HepG2 (cell line): Measurements from ENCODE around the gene FBXL2. TPM values are rescaled to one million over a fixed set of nuclear protein-coding genes. Genes with fewer than 3 reads are reported as not detected.

Source experiments
- SRY ChIP-seq: sonication (generic); formaldehyde crosslinking; IDR thresholded peaks from 2 replicates; pipeline ENCODE4 v1.8.0; 2022; ENCODE audit warnings: mild to moderate bottlenecking, missing genetic modification reagents
- SYNCRIP ChIP-seq: fragments of 200-400 bp; formaldehyde crosslinking; IDR thresholded peaks from 2 replicates; pipeline ENCODE4 v1.6.1; 2018; ENCODE audit warnings: mild to moderate bottlenecking, low read depth, low read length; ENCODE audit not compliant: insufficient read depth
- XRCC5 ChIP-seq: fragments of 200-400 bp; formaldehyde crosslinking; optimal IDR thresholded peaks from 2 replicates; pipeline ENCODE3; 2017; ENCODE audit warnings: mild to moderate bottlenecking, low read length
- ZNF17 ChIP-seq: sonication (generic); formaldehyde crosslinking; IDR thresholded peaks from 2 replicates; pipeline ENCODE4 v1.5.0; 2020; ENCODE audit warnings: mild to moderate bottlenecking, missing genetic modification reagents
- ZNF737 ChIP-seq: sonication (generic); formaldehyde crosslinking; IDR thresholded peaks from 2 replicates; pipeline ENCODE4 v1.5.0; 2020; ENCODE audit warnings: missing genetic modification reagents, mild to moderate bottlenecking, borderline replicate concordance
- polyA plus RNA-seq, 8 experiments: library from polyadenylated mRNA; depleted of rRNA in 3 of 8; stranded (reverse) in 7 of 8; unstranded in 1 of 8; fragments of >200 nt; fragmentation: Illumina TruSeq in 4 of 8; extraction: Trizol in 4 of 8; gene quantifications; 2 replicates each; pipeline versions ENCODE4 v1.2.1 to v1.2.3, GENCODE V29; 2011 to 2016; ENCODE audit warnings: low read depth in 4 of 8, missing spikeins in 1 of 8, mixed read lengths in 1 of 8; ENCODE audit not compliant: insufficient read depth in 1 of 8
- total RNA-seq, 5 experiments: library from RNA; depleted of rRNA; stranded (reverse); fragments of >200 nt; fragmentation: Illumina TruSeq; extraction: Trizol; gene quantifications; 2 replicates each; pipeline ENCODE4 v1.2.3, GENCODE V29; 2016; ENCODE audit warnings: low read depth in 1 of 5
- TF ChIP-seq, protein P1 (sequence below): sonication (generic); formaldehyde crosslinking; IDR thresholded peaks from 2 replicates; pipeline ENCODE4 v1.5.0; 2020; ENCODE audit warnings: missing genetic modification reagents, mild to moderate bottlenecking, borderline replicate concordance
- TF ChIP-seq, protein P2 (sequence below): sonication (generic); formaldehyde crosslinking; IDR thresholded peaks from 2 replicates; pipeline ENCODE4 v1.4.0; 2020; ENCODE audit warnings: missing genetic modification reagents
- TF ChIP-seq, protein P3 (sequence below): sonication (generic); formaldehyde crosslinking; IDR thresholded peaks from 2 replicates; pipeline ENCODE4 v1.4.0; 2020; ENCODE audit warnings: missing genetic modification reagents
- TF ChIP-seq, protein P4 (sequence below): IDR thresholded peaks from 2 replicates; pipeline ENCODE4 v1.6.1; 2016; ENCODE audit warnings: mild to moderate bottlenecking, missing biosample characterization, missing genetic modification reagents
- TF ChIP-seq, protein P5 (sequence below): sonication (generic); formaldehyde crosslinking; IDR thresholded peaks from 2 replicates; pipeline ENCODE4 v1.4.0; 2020; ENCODE audit warnings: missing genetic modification reagents; ENCODE audit errors: not compliant biosample characterization

Gene FBXL2
- total and polyA plus RNA-seq, 2 of the 13 experiments (the other 11 are each of a cell fraction or from before 2014, with no cell fraction given), result 1.8 to 5.0 TPM

DNA sequence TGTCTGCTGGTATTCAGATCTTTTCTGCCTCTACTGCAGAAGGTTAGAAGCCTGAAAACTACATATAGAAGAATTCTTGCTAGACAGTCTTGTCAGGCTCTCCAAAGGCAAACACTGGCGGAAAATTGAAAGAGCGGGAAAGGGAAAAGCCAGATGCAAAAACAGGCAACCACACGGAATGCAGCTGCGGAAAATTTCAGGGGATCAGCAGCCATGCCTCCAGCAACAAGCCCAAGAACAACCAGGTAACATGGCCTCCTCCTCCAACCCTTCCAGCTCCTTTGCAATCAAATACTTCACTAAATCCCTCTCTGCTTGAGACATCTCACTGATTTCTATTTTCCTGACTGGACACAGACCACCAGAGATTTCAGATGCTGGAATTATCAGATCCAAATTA lies 153.3 kb downstream of the FBXL2 start (continued):
- TF ChIP-seq, protein P1, sequence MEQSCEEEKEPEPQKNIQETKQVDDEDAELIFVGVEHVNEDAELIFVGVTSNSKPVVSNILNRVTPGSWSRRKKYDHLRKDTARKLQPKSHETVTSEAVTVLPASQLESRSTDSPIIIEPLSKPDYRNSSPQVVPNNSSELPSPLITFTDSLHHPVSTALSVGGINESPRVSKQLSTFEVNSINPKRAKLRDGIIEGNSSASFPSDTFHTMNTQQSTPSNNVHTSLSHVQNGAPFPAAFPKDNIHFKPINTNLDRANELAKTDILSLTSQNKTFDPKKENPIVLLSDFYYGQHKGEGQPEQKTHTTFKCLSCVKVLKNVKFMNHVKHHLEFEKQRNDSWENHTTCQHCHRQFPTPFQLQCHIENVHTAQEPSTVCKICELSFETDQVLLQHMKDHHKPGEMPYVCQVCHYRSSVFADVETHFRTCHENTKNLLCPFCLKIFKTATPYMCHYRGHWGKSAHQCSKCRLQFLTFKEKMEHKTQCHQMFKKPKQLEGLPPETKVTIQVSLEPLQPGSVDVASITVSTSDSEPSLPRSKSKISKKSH (CRISPR knock-in tag), result no peak
- TF ChIP-seq ZNF737 (CRISPR knock-in tag) (no peak), SRY (no peak), ZNF17 (no peak), XRCC5 (no peak), SYNCRIP (no peak)
- TF ChIP-seq, protein P2, sequence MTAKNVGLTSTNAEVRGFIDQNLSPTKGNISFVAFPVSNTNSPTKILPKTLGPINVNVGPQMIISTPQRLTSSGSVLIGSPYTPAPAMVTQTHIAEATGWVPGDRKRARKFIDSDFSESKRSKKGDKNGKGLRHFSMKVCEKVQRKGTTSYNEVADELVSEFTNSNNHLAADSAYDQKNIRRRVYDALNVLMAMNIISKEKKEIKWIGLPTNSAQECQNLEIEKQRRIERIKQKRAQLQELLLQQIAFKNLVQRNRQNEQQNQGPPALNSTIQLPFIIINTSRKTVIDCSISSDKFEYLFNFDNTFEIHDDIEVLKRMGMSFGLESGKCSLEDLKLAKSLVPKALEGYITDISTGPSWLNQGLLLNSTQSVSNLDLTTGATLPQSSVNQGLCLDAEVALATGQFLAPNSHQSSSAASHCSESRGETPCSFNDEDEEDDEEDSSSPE, result no peak
- TF ChIP-seq, protein P3, sequence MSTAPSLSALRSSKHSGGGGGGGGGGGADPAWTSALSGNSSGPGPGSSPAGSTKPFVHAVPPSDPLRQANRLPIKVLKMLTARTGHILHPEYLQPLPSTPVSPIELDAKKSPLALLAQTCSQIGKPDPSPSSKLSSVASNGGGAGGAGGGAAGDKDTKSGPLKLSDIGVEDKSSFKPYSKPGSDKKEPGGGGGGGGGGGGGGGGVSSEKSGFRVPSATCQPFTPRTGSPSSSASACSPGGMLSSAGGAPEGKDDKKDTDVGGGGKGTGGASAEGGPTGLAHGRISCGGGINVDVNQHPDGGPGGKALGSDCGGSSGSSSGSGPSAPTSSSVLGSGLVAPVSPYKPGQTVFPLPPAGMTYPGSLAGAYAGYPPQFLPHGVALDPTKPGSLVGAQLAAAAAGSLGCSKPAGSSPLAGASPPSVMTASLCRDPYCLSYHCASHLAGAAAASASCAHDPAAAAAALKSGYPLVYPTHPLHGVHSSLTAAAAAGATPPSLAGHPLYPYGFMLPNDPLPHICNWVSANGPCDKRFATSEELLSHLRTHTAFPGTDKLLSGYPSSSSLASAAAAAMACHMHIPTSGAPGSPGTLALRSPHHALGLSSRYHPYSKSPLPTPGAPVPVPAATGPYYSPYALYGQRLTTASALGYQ (CRISPR knock-in tag), result no peak
- TF ChIP-seq, protein P4, sequence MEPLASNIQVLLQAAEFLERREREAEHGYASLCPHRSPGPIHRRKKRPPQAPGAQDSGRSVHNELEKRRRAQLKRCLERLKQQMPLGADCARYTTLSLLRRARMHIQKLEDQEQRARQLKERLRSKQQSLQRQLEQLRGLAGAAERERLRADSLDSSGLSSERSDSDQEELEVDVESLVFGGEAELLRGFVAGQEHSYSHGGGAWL, result no peak
- TF ChIP-seq, protein P5, sequence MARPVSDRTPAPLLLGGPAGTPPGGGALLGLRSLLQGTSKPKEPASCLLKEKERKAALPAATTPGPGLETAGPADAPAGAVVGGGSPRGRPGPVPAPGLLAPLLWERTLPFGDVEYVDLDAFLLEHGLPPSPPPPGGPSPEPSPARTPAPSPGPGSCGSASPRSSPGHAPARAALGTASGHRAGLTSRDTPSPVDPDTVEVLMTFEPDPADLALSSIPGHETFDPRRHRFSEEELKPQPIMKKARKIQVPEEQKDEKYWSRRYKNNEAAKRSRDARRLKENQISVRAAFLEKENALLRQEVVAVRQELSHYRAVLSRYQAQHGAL (CRISPR knock-in tag), result no peak
